H1 (cell line): ENCODE measurements around the gene DIPK2B. TPM values are rescaled to one million over a fixed set of nuclear protein-coding genes. Genes with fewer than 3 reads are reported as not detected.

Source experiments
- CBX5 ChIP-seq: fragments of 300-800, 300-1000 bp; sonication (generic); IDR thresholded peaks from 2 replicates; pipeline ENCODE4 v1.7.1; 2016; ENCODE audit warnings: antibody characterized with exemption, low read length, low read depth
- CHD7 ChIP-seq: fragments of 300-600 bp; sonication (generic); IDR thresholded peaks from 2 replicates; pipeline ENCODE4 v1.7.1; 2012; ENCODE audit warnings: low read length, moderate library complexity, mild to moderate bottlenecking, inconsistent platforms; ENCODE audit not compliant: insufficient replicate concordance
- CREB1 ChIP-seq: IDR thresholded peaks from 2 replicates; pipeline ENCODE4 v1.6.1; 2012; ENCODE audit warnings: inconsistent platforms
- CTCF ChIP-seq, 3 experiments: IDR thresholded peaks; 1 replicate in 2 of 3; 2 replicates in 1 of 3; pipeline versions ENCODE4 v1.5.1 to v1.6.1; 2011; ENCODE audit warnings: low read length in 3 of 3, mild to moderate bottlenecking in 3 of 3, inconsistent platforms in 2 of 3, low read depth in 1 of 3, moderate library complexity in 1 of 3; ENCODE audit not compliant: insufficient read depth in 1 of 3; ENCODE audit errors: control extremely low read depth in 1 of 3
- GABPA ChIP-seq: IDR thresholded peaks from 2 replicates; pipeline ENCODE4 v1.6.1; 2011; ENCODE audit warnings: mild to moderate bottlenecking, low read length, moderate library complexity, borderline replicate concordance; ENCODE audit not compliant: insufficient read depth
- HDAC6 ChIP-seq: IDR thresholded peaks from one replicate; pipeline ENCODE4 v1.7.1; 2012; ENCODE audit warnings: low read depth, mild to moderate bottlenecking, inconsistent platforms, low read length, moderate library complexity
- SIRT6 ChIP-seq: IDR thresholded peaks from one replicate; pipeline ENCODE4 v1.7.1; 2012; ENCODE audit warnings: low read length, inconsistent platforms
- SP1 ChIP-seq: IDR thresholded peaks from 2 replicates; pipeline ENCODE4 v1.6.1; 2011; ENCODE audit warnings: low read depth, low read length
- polyA plus RNA-seq, 7 experiments: library from polyadenylated mRNA; depleted of rRNA in 3 of 7; stranded (reverse) in 5 of 7; unstranded in 2 of 7; fragments of >200 nt in 5 of 7; fragments of 200-250 nt in 2 of 7; gene quantifications; 1 replicate in 5 of 7; 2 replicates in 1 of 7; 4 replicates in 1 of 7; pipeline versions ENCODE4 v1.2.1 to v1.2.3, GENCODE V29; 2011 to 2013; ENCODE audit warnings: missing spikeins in 2 of 7, mixed read lengths in 2 of 7
- total RNA-seq: library from RNA; stranded (reverse); fragmentation: NEBNext Ultra II Directional; extraction: Animal tissue kit (Norgen Biotek cat#: 25700); gene quantifications from 2 replicates; pipeline ENCODE4 v1.2.1, GENCODE V29; 2021

The DIPK2B gene
- total and polyA plus RNA-seq, 2 of the 8 experiments (the other 6 are each of a cell fraction or from before 2014, with no cell fraction given) = not detected

DNA sequence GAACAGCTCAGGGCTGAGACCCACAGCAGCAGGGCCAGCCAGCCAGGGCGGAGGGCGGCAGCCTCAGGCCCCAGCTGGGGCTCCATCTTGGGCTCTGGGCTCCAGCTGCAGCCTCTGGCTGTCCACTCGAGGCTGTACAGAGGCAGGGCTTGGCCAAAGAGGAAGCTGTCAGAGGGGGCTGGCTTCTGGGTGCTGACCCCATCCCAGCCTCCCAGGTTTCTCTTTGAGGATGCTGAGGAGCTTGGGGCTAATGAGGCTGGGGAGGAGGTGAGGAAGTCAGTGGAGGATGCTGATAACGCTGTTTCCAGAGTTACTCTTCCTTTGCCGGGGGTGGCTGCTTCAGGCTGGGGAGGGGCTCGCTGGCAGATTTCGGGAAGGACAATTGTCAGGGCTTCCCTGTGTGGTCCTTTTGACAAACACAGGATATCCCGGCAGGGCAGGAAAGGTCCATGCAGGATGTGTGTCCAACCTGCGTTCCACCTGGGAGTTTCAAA is at the start of gene DIPK2B (continued):
- TF ChIP-seq CTCF (IDR thresholded peaks at IDR 0.05; ENCODE audit: control extremely low read depth in 1 of 3, insufficient read depth in 1 of 3, low read depth in 1 of 3, low read length in 3 of 3) = no peak
- no peak for TF ChIP-seq CHD7
- TF ChIP-seq SP1 = no peak
- TF ChIP-seq CBX5 = no peak
- no peak for TF ChIP-seq HDAC6
- TF ChIP-seq SIRT6 = no peak
- no peak for TF ChIP-seq CREB1
- TF ChIP-seq GABPA = no peak
